HepG2 (cell line): ENCODE results near the gene PLAGL2. TPM values are rescaled to one million over a fixed set of nuclear protein-coding genes. Genes with fewer than 3 reads are reported as not detected.

ENCODE experiments used
- AHDC1 ChIP-seq: sonication (generic); formaldehyde crosslinking; IDR thresholded peaks from 2 replicates; pipeline ENCODE4 v1.5.1; 2020; ENCODE audit warnings: mild to moderate bottlenecking, missing genetic modification reagents, borderline replicate concordance
- BCLAF1 ChIP-seq: fragments of 450-650 bp; IDR thresholded peaks from 2 replicates; pipeline ENCODE4 v1.6.1; 2017; ENCODE audit warnings: mild to moderate bottlenecking
- ELF3 ChIP-seq: IDR thresholded peaks from 2 replicates; pipeline ENCODE4 v1.6.1; 2016; ENCODE audit warnings: missing genetic modification reagents, missing compliant biosample characterization
- EP300 ChIP-seq, 3 experiments: sonication (generic) in 1 of 3; formaldehyde crosslinking in 1 of 3; IDR thresholded peaks; 2 replicates each; pipeline versions ENCODE4 v1.5.1 to v1.6.1; 2011 to 2020; ENCODE audit warnings: low read depth in 2 of 3, low read length in 2 of 3, borderline replicate concordance in 1 of 3, improper control_type of control experiment in 1 of 3, mild to moderate bottlenecking in 1 of 3, missing genetic modification reagents in 1 of 3, moderate library complexity in 1 of 3
- IKZF5 ChIP-seq: IDR thresholded peaks from 2 replicates; pipeline ENCODE4 v1.6.1; 2018; ENCODE audit warnings: missing genetic modification reagents, mild to moderate bottlenecking, missing compliant biosample characterization
- MAFF ChIP-seq: IDR thresholded peaks from 2 replicates; pipeline ENCODE4 v1.6.1; 2011; ENCODE audit warnings: low read depth, low read length, improper control_type of control experiment
- NFRKB ChIP-seq: fragments of 450-650 bp; IDR thresholded peaks from 2 replicates; pipeline ENCODE4 v1.6.1; 2017
- THAP11 ChIP-seq: IDR thresholded peaks from 2 replicates; pipeline ENCODE4 v1.6.1; 2016; ENCODE audit warnings: missing biosample characterization, missing genetic modification reagents
- ZNF362 ChIP-seq: sonication (generic); formaldehyde crosslinking; IDR thresholded peaks from 2 replicates; pipeline ENCODE4 v1.4.0; 2020; ENCODE audit warnings: missing genetic modification reagents, mild to moderate bottlenecking, borderline replicate concordance
- ZNF619 ChIP-seq: sonication (generic); formaldehyde crosslinking; IDR thresholded peaks from 2 replicates; pipeline ENCODE4 v1.4.0; 2020; ENCODE audit warnings: mild to moderate bottlenecking, missing genetic modification reagents
- polyA plus RNA-seq, 8 experiments: library from polyadenylated mRNA; depleted of rRNA in 3 of 8; stranded (reverse) in 7 of 8; unstranded in 1 of 8; fragments of >200 nt; fragmentation: Illumina TruSeq in 4 of 8; extraction: Trizol in 4 of 8; gene quantifications; 2 replicates each; pipeline versions ENCODE4 v1.2.1 to v1.2.3, GENCODE V29; 2011 to 2016; ENCODE audit warnings: low read depth in 4 of 8, missing spikeins in 1 of 8, mixed read lengths in 1 of 8; ENCODE audit not compliant: insufficient read depth in 1 of 8
- total RNA-seq, 5 experiments: library from RNA; depleted of rRNA; stranded (reverse); fragments of >200 nt; fragmentation: Illumina TruSeq; extraction: Trizol; gene quantifications; 2 replicates each; pipeline ENCODE4 v1.2.3, GENCODE V29; 2016; ENCODE audit warnings: low read depth in 1 of 5

The PLAGL2 gene
- total and polyA plus RNA-seq, 2 of the 13 experiments (the other 11 are each of a cell fraction or from before 2014, with no cell fraction given) = 15.2 to 15.3 TPM

- TF ChIP-seq BCLAF1 = no peak
- TF ChIP-seq ZNF362 (CRISPR knock-in tag) = peak; percentile 7; the same call in 1 of the 2 replicates
- TF ChIP-seq AHDC1 (CRISPR knock-in tag) = 0 out of 2 replicates have a peak, but pooled peaks have one; percentile 17
- no peak for TF ChIP-seq ELF3 (CRISPR knock-in tag)
- no peak for TF ChIP-seq NFRKB
- TF ChIP-seq IKZF5 (CRISPR knock-in tag) = no peak
- 0 out of 4 replicates have a peak, but pooled peaks of 1 of the 2 experiments have one; percentile 41 for TF ChIP-seq EP300 (IDR thresholded peaks at IDR 0.05; ENCODE audit: low read depth in 2 of 2, low read length in 2 of 2)
- no peak for TF ChIP-seq EP300 (CRISPR knock-in tag; IDR thresholded peaks at IDR 0.05; ENCODE audit: borderline replicate concordance)
- no peak for TF ChIP-seq THAP11 (CRISPR knock-in tag)
- 0 out of 2 replicates have a peak, but pooled peaks have one; percentile 4 for TF ChIP-seq MAFF
- no peak for TF ChIP-seq ZNF619 (CRISPR knock-in tag)
- TF ChIP-seq, all 625 proteins: peak for 21
Measured at GRCh38 chr20:32153156-32153665, 54.3 kb downstream of the PLAGL2 start (continued).
